Fibroblast of lung (primary cell): ENCODE data around the gene AGO3. TPM values are rescaled to one million over a fixed set of nuclear protein-coding genes. Genes with fewer than 3 reads are reported as not detected.

Experiments used
- DNase-seq, 2 donors: peaks; one replicate each; pipeline versions ENCODE4 v3.0.0 to v3.0.0-alpha.2; 2010; ENCODE audit warnings: low read depth in 2 of 2
- H2AFZ ChIP-seq: 2 replicates; pipeline ENCODE4 v1.5.1; 2012; ENCODE audit warnings: low read length, control low read depth, inconsistent platforms
- H3K27ac ChIP-seq: 2 replicates; pipeline ENCODE4 v1.5.1; 2011; ENCODE audit warnings: low read length, control low read depth; ENCODE audit not compliant: insufficient read depth
- H3K27me3 ChIP-seq: 2 replicates; pipeline ENCODE4 v1.5.1; 2011; ENCODE audit warnings: mild to moderate bottlenecking, low read length; ENCODE audit not compliant: control insufficient read depth, insufficient read depth
- H3K36me3 ChIP-seq: 2 replicates; pipeline ENCODE4 v1.5.1; 2011; ENCODE audit warnings: low read length; ENCODE audit not compliant: control insufficient read depth, insufficient read depth
- H3K4me1 ChIP-seq: 2 replicates; pipeline ENCODE4 v1.5.1; 2011; ENCODE audit warnings: low read length; ENCODE audit not compliant: control insufficient read depth, insufficient read depth; ENCODE audit errors: extremely low read depth
- H3K4me2 ChIP-seq: 2 replicates; pipeline ENCODE4 v1.5.1; 2011; ENCODE audit warnings: low read length, control low read depth; ENCODE audit not compliant: insufficient read depth; ENCODE audit errors: extremely low read depth
- H3K4me3 ChIP-seq, 4 experiments: fragments of 200-600 bp in 1 of 4; sonication (generic) in 1 of 4; replicated peaks in 1 of 4; 2 replicates each; pipeline ENCODE4 v1.5.1; 2011 to 2016; ENCODE audit warnings: low read length in 4 of 4, low read depth in 3 of 4, mild to moderate bottlenecking in 3 of 4, control low read depth in 2 of 4, inconsistent platforms in 1 of 4, mixed read lengths in 1 of 4; ENCODE audit not compliant: insufficient read depth in 1 of 4; ENCODE audit errors: control extremely low read depth in 1 of 4
- H3K79me2 ChIP-seq: 2 replicates; pipeline ENCODE4 v1.5.1; 2012; ENCODE audit warnings: mild to moderate bottlenecking, low read length, inconsistent platforms; ENCODE audit not compliant: control insufficient read depth, insufficient read depth
- H3K9ac ChIP-seq: 2 replicates; pipeline ENCODE4 v1.5.1; 2011; ENCODE audit warnings: mild to moderate bottlenecking, low read length, control low read depth; ENCODE audit not compliant: insufficient read depth
- H3K9me3 ChIP-seq: 2 replicates; pipeline ENCODE4 v1.5.1; 2012; ENCODE audit warnings: low read depth, low read length; ENCODE audit not compliant: control insufficient read depth, insufficient read depth
- H4K20me1 ChIP-seq: 2 replicates; pipeline ENCODE4 v1.5.1; 2011; ENCODE audit warnings: low read length; ENCODE audit not compliant: control insufficient read depth, insufficient read depth; ENCODE audit errors: extremely low read depth
- EZH2 ChIP-seq: IDR thresholded peaks from 2 replicates; pipeline ENCODE4 v1.5.1; 2012; ENCODE audit warnings: low read length, control low read depth, mild to moderate bottlenecking; ENCODE audit errors: missing control alignments
- polyA plus RNA-seq, 2 donors: library from polyadenylated mRNA; depleted of rRNA in 1 of 2; stranded (reverse) in 1 of 2; unstranded in 1 of 2; fragments of >200 nt; gene quantifications; 2 replicates each; pipeline ENCODE4 v1.2.1, GENCODE V29; 2011 to 2012; ENCODE audit warnings: missing spikeins in 1 of 2
- total RNA-seq: library from RNA; depleted of rRNA; stranded (reverse); fragments of >200 nt; gene quantifications from 2 replicates; pipeline ENCODE4 v1.2.1, GENCODE V29; 2014
- TF ChIP-seq, protein P1 (sequence below), 2 donors: IDR thresholded peaks in 1 of 2; conservative IDR thresholded peaks in 1 of 2; 1 replicate in 1 of 2; 2 replicates in 1 of 2; pipeline ENCODE4 v1.5.1; 2011 to 2012; ENCODE audit warnings: low read length in 2 of 2, control low read depth in 1 of 2, inconsistent platforms in 1 of 2, low read depth in 1 of 2, mild to moderate bottlenecking in 1 of 2

Gene AGO3
- total and polyA plus RNA-seq, 2 donors (not counting 1 experiment from before 2014, with no cell fraction given) = 12.9 to 19.6 TPM

DNA sequence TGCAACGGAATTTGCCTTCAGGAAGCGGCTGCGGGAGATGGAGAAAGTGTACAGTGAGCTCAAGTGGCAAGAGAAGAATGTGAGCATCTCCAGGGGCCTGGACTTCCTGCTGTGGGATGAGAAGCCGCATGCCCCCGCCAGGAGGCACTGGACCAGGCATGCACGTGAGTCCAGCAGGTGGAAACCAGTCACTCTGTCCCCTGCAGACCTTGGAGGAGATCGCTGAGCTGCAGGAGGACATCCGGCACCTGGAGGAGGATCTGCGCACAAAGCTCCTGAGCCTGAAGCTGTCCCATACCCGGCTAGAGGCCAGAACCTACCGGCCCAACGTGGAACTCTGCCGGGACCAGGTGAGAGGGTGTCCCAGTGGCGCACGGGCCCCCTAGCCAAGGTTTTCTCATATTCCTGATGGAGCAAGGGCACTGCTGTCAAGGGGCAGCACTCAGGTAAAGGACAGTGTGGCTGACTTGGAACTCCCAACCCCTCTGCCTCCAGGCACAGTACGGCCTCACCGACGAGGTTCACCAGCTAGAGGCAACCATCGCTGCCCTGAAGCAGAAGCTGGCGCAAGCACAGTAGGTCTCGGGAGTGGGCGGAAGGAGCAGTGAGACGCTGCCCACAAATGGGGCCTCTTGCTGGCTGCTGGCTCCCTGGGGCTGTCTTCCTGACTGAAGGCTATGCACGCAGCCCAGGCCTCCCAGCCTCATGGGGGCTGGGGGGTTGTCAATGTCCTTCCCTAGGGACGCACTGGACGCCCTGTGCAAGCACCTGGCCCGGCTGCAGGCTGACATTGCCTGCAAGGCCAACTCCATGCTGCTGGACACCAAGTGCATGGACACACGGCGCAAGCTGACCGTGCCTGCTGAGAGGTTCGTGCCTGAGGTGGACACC lies 156.6 kb downstream of the AGO3 start:
- Histone ChIP-seq H3K27me3 (no peaks in the 10 kb centered on the region), H3K27ac (no peak overlapping the region), H3K9ac (no peak overlapping the region), H3K4me1 (peaks cover 8% of the 10 kb centered on the region), H3K4me2 (no peak overlapping the region), H2AFZ (peak overlapping the region; percentile 92), H3K79me2 (peaks cover 26% of the 10 kb centered on the region), H3K4me3 (no peak overlapping the region), H3K9me3 (no peaks in the 10 kb centered on the region), H3K36me3 (peaks cover 9% of the 10 kb centered on the region), H4K20me1 (no peaks in the 10 kb centered on the region)
- DNase-seq = no peak
- TF ChIP-seq EZH2 = no peak
- TF ChIP-seq, protein P1, sequence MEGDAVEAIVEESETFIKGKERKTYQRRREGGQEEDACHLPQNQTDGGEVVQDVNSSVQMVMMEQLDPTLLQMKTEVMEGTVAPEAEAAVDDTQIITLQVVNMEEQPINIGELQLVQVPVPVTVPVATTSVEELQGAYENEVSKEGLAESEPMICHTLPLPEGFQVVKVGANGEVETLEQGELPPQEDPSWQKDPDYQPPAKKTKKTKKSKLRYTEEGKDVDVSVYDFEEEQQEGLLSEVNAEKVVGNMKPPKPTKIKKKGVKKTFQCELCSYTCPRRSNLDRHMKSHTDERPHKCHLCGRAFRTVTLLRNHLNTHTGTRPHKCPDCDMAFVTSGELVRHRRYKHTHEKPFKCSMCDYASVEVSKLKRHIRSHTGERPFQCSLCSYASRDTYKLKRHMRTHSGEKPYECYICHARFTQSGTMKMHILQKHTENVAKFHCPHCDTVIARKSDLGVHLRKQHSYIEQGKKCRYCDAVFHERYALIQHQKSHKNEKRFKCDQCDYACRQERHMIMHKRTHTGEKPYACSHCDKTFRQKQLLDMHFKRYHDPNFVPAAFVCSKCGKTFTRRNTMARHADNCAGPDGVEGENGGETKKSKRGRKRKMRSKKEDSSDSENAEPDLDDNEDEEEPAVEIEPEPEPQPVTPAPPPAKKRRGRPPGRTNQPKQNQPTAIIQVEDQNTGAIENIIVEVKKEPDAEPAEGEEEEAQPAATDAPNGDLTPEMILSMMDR (conservative IDR thresholded peaks at IDR 0.05 in 1 of 2, IDR thresholded peaks at IDR 0.05 in 1 of 2; ENCODE audit: low read depth in 1 of 2, low read length in 2 of 2) = no peak

DNA sequence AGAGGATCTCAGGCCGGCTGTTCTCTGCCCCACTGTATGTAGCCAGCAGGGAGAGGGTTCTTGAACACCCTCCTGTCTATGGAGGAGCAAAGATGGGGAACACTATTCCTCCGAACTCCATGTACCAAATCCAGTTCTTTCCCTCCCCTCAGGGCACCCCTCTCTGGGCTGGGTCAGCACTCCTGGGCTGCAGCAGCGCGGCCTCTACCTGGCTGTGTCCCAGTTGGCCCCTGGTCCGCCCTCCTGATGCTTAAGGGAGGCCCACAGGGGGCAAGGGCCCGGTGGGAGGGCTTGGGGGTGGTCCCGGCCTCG lies 157.3 kb downstream of the AGO3 start:
- Histone ChIP-seq H3K27ac (peak overlapping the region; percentile 45), H4K20me1 (no peaks in the 10 kb centered on the region), H3K27me3 (no peaks in the 10 kb centered on the region), H3K9ac (peak overlapping the region; percentile 73), H3K36me3 (peaks cover 16% of the 10 kb centered on the region), H2AFZ (peak overlapping the region; percentile 92), H3K9me3 (no peaks in the 10 kb centered on the region), H3K4me3 (peak overlapping the region; percentile 42 to 98 (median 68)), H3K4me1 (peaks cover 8% of the 10 kb centered on the region), H3K4me2 (peak overlapping the region; percentile 81), H3K79me2 (peaks cover 26% of the 10 kb centered on the region)
- no peak for DNase-seq
- TF ChIP-seq EZH2 = no peak
- TF ChIP-seq, protein P1 (conservative IDR thresholded peaks at IDR 0.05 in 1 of 2, IDR thresholded peaks at IDR 0.05 in 1 of 2; ENCODE audit: low read depth in 1 of 2, low read length in 2 of 2) = no peak

DNA sequence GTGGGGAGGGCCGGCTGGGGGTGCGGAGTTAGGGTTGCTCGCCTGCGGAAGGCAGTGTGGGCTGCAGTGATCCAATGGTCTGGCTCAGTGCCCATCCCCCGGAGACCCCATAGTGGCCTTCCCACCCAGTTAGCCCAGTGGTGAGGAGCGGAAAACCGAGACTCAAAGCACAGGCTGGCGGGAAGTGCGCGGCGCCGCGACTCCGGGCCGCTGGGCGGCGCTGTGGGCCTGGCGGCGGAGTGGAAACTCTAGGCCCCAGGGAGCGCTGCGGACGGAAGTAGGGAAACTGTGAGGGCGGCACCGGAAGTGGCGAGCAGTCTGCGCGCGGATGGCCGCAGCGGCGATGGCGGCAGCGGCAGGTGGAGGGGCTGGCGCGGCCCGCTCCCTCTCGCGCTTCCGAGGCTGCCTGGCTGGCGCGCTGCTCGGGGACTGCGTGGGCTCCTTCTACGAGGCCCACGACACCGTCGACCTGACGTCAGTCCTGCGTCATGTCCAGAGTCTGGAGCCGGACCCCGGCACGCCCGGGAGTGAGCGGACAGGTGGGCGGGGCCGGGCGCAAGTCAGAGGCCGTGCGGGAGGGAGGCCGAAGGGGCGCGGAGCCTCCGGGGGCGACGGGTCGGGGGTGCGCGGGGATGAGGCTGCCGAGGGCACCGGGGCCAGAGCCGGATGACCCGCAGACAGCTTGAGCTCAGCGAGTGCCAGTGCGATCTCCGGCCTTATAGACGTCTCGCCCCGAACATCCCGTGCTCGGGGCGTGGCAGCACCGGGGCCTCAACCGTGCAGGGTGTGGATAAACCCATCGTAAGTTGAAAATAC lies 157.9 kb downstream of the AGO3 start, which contains the start of gene ADPRS:
ADPRS (plus strand) TSS at position 316 of the 816 bp plus-strand sequence; CDS start at position 329, 13 bp downstream.
- Histone ChIP-seq H3K4me3 (peak within 1 kb of the TSS; percentile 83 to 98 (median 90)), H4K20me1 (no peaks in the 10 kb centered on the region), H3K4me2 (peak within 1 kb of the TSS; percentile 100), H3K9me3 (no peaks in the 10 kb centered on the region), H3K27ac (peak within 1 kb of the TSS; percentile 87), H2AFZ (peak within 1 kb of the TSS; percentile 94), H3K27me3 (no peaks in the 10 kb centered on the region), H3K79me2 (peaks cover 26% of the 10 kb centered on the region), H3K4me1 (peaks cover 8% of the 10 kb centered on the region), H3K9ac (peak within 1 kb of the TSS; percentile 73), H3K36me3 (peaks cover 22% of the 10 kb centered on the region)
- peak; percentile 91 for DNase-seq
- TF ChIP-seq EZH2 = no peak
- TF ChIP-seq, protein P1 (conservative IDR thresholded peaks at IDR 0.05 in 1 of 2, IDR thresholded peaks at IDR 0.05 in 1 of 2; ENCODE audit: low read depth in 1 of 2, low read length in 2 of 2) = peak; percentile 85 to 91
